KMS-11 (cell line): ENCODE results near the gene MATK.

Source experiments
- H2AFZ ChIP-seq: fragments of 200-600 bp; sonication (generic); 2 replicates; pipeline ENCODE4 v1.6.1; 2016; ENCODE audit warnings: antibody characterized with exemption, mixed run types, low read depth
- H3K27ac ChIP-seq: fragments of 200-600 bp; sonication (generic); 2 replicates; pipeline ENCODE4 v1.6.1; 2016; ENCODE audit warnings: mild to moderate bottlenecking, mixed run types
- H3K27me3 ChIP-seq: fragments of 200-600 bp; sonication (generic); 2 replicates; pipeline ENCODE4 v1.6.1; 2017; ENCODE audit warnings: mild to moderate bottlenecking, low read depth, mixed run types, moderate library complexity; ENCODE audit not compliant: insufficient read depth
- H3K36me3 ChIP-seq: fragments of 200-600 bp; sonication (generic); 2 replicates; pipeline ENCODE4 v1.6.1; 2017; ENCODE audit warnings: mild to moderate bottlenecking, mixed run types; ENCODE audit not compliant: insufficient read depth
- H3K4me1 ChIP-seq: fragments of 200-600 bp; sonication (generic); 2 replicates; pipeline ENCODE4 v1.6.1; 2016; ENCODE audit warnings: mild to moderate bottlenecking, low read depth, mixed run types; ENCODE audit not compliant: poor library complexity, severe bottlenecking
- H3K4me2 ChIP-seq: fragments of 200-600 bp; sonication (generic); 2 replicates; pipeline ENCODE4 v1.7.0; 2016; ENCODE audit warnings: mild to moderate bottlenecking, mixed run types
- H3K4me3 ChIP-seq: fragments of 200-600 bp; sonication (generic); IDR thresholded peaks from 2 replicates; pipeline ENCODE4 v1.6.1; 2017; ENCODE audit warnings: low read depth, low read length, mixed read lengths; ENCODE audit not compliant: insufficient read depth
- H3K79me2 ChIP-seq: fragments of 200-600 bp; sonication (generic); 2 replicates; pipeline ENCODE4 v1.6.1; 2016; ENCODE audit warnings: low read depth, mixed run types; ENCODE audit not compliant: insufficient read depth
- H3K9ac ChIP-seq: fragments of 200-600 bp; sonication (generic); 2 replicates; pipeline ENCODE4 v1.6.1; 2016; ENCODE audit warnings: mild to moderate bottlenecking, mixed run types
- H4K20me1 ChIP-seq: fragments of 200-600 bp; sonication (generic); 2 replicates; pipeline ENCODE4 v1.6.1; 2016; ENCODE audit warnings: mild to moderate bottlenecking, mixed run types; ENCODE audit not compliant: insufficient read depth
- TF ChIP-seq, protein P1 (sequence below): fragments of 200-600 bp; sonication (generic); conservative IDR thresholded peaks from 2 replicates; pipeline ENCODE4 v1.6.1; 2017; ENCODE audit warnings: low read depth, mild to moderate bottlenecking, antibody characterized with exemption, low read length, moderate library complexity, mixed read lengths

MATK gene

DNA sequence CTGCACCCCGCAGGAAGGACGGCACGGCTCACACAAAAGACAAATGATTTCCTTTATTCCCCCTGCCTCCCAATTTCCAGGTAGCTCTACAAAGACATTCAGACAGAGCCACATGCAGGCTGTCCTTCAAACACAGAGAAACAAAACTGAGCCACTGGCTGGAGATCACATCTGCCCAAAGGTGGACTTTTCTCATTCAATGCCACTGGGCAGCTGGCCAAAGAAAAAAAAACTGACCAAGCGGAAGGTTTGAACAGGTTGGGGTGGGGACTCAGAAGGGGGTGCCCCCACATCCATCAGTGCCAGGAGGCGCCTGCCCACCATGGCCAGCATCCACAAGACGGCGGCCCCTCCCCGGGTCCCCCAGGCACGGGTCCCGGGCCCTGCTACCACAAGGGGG lies 17.8 kb upstream of the MATK start:
- TF ChIP-seq, protein P1, sequence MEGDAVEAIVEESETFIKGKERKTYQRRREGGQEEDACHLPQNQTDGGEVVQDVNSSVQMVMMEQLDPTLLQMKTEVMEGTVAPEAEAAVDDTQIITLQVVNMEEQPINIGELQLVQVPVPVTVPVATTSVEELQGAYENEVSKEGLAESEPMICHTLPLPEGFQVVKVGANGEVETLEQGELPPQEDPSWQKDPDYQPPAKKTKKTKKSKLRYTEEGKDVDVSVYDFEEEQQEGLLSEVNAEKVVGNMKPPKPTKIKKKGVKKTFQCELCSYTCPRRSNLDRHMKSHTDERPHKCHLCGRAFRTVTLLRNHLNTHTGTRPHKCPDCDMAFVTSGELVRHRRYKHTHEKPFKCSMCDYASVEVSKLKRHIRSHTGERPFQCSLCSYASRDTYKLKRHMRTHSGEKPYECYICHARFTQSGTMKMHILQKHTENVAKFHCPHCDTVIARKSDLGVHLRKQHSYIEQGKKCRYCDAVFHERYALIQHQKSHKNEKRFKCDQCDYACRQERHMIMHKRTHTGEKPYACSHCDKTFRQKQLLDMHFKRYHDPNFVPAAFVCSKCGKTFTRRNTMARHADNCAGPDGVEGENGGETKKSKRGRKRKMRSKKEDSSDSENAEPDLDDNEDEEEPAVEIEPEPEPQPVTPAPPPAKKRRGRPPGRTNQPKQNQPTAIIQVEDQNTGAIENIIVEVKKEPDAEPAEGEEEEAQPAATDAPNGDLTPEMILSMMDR: no peak
- no peak overlapping the region for H3K27ac ChIP-seq

GRCh38 chr19:3803114-3803888 lies 17.1 kb upstream of the MATK start:
- Histone ChIP-seq H3K4me1 (no peaks in the 10 kb centered on the region), H3K27me3 (peaks cover 79% of the 10 kb centered on the region), H3K9ac (no peak overlapping the region), H3K4me2 (no peak overlapping the region), H4K20me1 (no peaks in the 10 kb centered on the region), H2AFZ (no peak overlapping the region), H3K4me3 (no peak overlapping the region), H3K79me2 (no peaks in the 10 kb centered on the region), H3K27ac (no peak overlapping the region), H3K36me3 (no peaks in the 10 kb centered on the region)
- TF ChIP-seq, protein P1: no peak

More for the DNA sequence above, 17.8 kb upstream of the MATK start:
- Histone ChIP-seq H3K4me2 (no peak overlapping the region), H2AFZ (no peak overlapping the region), H3K27me3 (peaks cover 72% of the 10 kb centered on the region), H3K4me3 (no peak overlapping the region), H4K20me1 (no peaks in the 10 kb centered on the region), H3K9ac (no peak overlapping the region), H3K36me3 (no peaks in the 10 kb centered on the region), H3K79me2 (no peaks in the 10 kb centered on the region), H3K4me1 (no peaks in the 10 kb centered on the region)

GRCh38 chr19:3801412-3802096 lies 15.4 kb upstream of the MATK start:
- no peaks in the 10 kb centered on the region for H3K79me2 ChIP-seq
- no peak overlapping the region for H3K4me2 ChIP-seq
- no peaks in the 10 kb centered on the region for H3K36me3 ChIP-seq
- H3K9ac ChIP-seq: no peak overlapping the region
- H4K20me1 ChIP-seq: no peaks in the 10 kb centered on the region
- peaks cover 87% of the 10 kb centered on the region for H3K27me3 ChIP-seq
- TF ChIP-seq, protein P1: no peak
- H3K4me3 ChIP-seq: no peak overlapping the region
- no peak overlapping the region for H2AFZ ChIP-seq
- no peaks in the 10 kb centered on the region for H3K4me1 ChIP-seq
- H3K27ac ChIP-seq: no peak overlapping the region

DNA sequence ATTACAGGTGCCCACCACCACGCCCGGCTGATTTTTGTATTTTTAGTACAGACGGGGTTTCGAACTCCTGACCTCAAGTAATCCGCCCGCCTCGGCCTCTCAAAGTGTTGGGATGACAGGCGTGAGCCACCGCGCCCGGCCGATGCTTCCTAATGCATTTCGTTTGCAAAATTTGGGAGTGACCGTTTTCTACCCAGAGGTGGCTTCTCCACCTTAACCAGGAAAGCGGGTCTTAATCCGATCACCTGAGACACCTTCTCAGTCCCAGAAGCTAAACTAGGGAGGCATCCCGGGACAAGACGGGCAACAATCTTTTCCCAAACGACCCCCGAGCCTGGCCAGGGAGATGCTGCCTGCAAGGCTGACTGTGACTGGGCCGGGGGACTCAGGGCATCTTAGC lies 14.8 kb upstream of the MATK start:
- Histone ChIP-seq H2AFZ (no peak overlapping the region), H3K36me3 (no peaks in the 10 kb centered on the region)
- TF ChIP-seq, protein P1: no peak

More for the DNA sequence above, 14.8 kb upstream of the MATK start:
- H3K4me3 ChIP-seq: no peak overlapping the region
- H3K79me2 ChIP-seq: no peaks in the 10 kb centered on the region
- no peak overlapping the region for H3K27ac ChIP-seq
- peaks cover 89% of the 10 kb centered on the region for H3K27me3 ChIP-seq
- H3K4me2 ChIP-seq: no peak overlapping the region
- no peaks in the 10 kb centered on the region for H4K20me1 ChIP-seq
- no peaks in the 10 kb centered on the region for H3K4me1 ChIP-seq
- H3K9ac ChIP-seq: no peak overlapping the region
